GM21360 (cell line): ENCODE measurements around the gene SERPINA4.

Experiments
- ATAC-seq: cut with Tn5 transposase; IDR thresholded peaks from one replicate; pipeline ENCODE4 v1.9.1; 2021; ENCODE audit warnings: mild to moderate bottlenecking, moderate library complexity; ENCODE audit not compliant: unreplicated experiment

SERPINA4 gene

GRCh38 chr14:94560751-94561655, at the start of gene SERPINA4:
TSS of gene SERPINA4 (plus strand) at chr14:94561442. CDS start at chr14:94563483, 2,041 bp downstream.
- ATAC-seq = no peak

GRCh38 chr14:94514351-94514750, 46.9 kb upstream of the SERPINA4 start:
- no peak for ATAC-seq

- no peak for ATAC-seq
Measured at GRCh38 chr14:94515426-94515825, 45.8 kb upstream of the SERPINA4 start.

- no peak for ATAC-seq
Measured at GRCh38 chr14:94515856-94516255, 45.4 kb upstream of the SERPINA4 start.

GRCh38 chr14:94517248-94517640, 44.0 kb upstream of the SERPINA4 start:
- no peak for ATAC-seq

GRCh38 chr14:94517641-94518257, 43.5 kb upstream of the SERPINA4 start:
- ATAC-seq = no peak

- no peak for ATAC-seq
Measured at GRCh38 chr14:94521375-94522114, 39.7 kb upstream of the SERPINA4 start.

- no peak for ATAC-seq
Measured at GRCh38 chr14:94522115-94522724, 39.0 kb upstream of the SERPINA4 start.

GRCh38 chr14:94523265-94523664, 38.0 kb upstream of the SERPINA4 start:
- ATAC-seq = no peak

GRCh38 chr14:94524093-94524492, 37.1 kb upstream of the SERPINA4 start:
- no peak for ATAC-seq

GRCh38 chr14:94531187-94531586, 30.1 kb upstream of the SERPINA4 start:
- no peak for ATAC-seq

GRCh38 chr14:94532447-94532846, 28.8 kb upstream of the SERPINA4 start:
- peak; percentile 54 for ATAC-seq

GRCh38 chr14:94535506-94535905, 25.7 kb upstream of the SERPINA4 start:
- ATAC-seq = no peak

- ATAC-seq = no peak
Measured at GRCh38 chr14:94536836-94537235, 24.4 kb upstream of the SERPINA4 start.

GRCh38 chr14:94538070-94538740, 23.0 kb upstream of the SERPINA4 start:
- no peak for ATAC-seq

GRCh38 chr14:94539181-94539580, 22.1 kb upstream of the SERPINA4 start:
- ATAC-seq = no peak

GRCh38 chr14:94540031-94540794, 21.0 kb upstream of the SERPINA4 start:
- ATAC-seq = no peak

- ATAC-seq = no peak
Measured at GRCh38 chr14:94541234-94541975, 19.8 kb upstream of the SERPINA4 start.
